ENCODE data around the gene SLC37A1.

SLC37A1 gene

GRCh38 chr21:42580793-42581321, 67.2 kb downstream of the SLC37A1 start:
- DNase-seq, result no peak

GRCh38 chr21:42581336-42581992, 67.8 kb downstream of the SLC37A1 start:
- DNase-seq, result no peak

GRCh38 chr21:42581993-42582786, 68.5 kb downstream of the SLC37A1 start:
- DNase-seq, result no peak

- no peak for DNase-seq
Observed at GRCh38 chr21:42582787-42583476, 69.3 kb downstream of the SLC37A1 start.

GRCh38 chr21:42583477-42584295, 70.0 kb downstream of the SLC37A1 start:
- no peak for DNase-seq

- DNase-seq, result no peak
Observed at GRCh38 chr21:42584296-42584641, 70.6 kb downstream of the SLC37A1 start.

- no peak for DNase-seq
Observed at GRCh38 chr21:42585881-42586280, 72.2 kb downstream of the SLC37A1 start.

- no peak for DNase-seq
Observed at GRCh38 chr21:42586406-42586805, 72.8 kb downstream of the SLC37A1 start.

GRCh38 chr21:42587036-42587435, 73.4 kb downstream of the SLC37A1 start:
- no peak for DNase-seq

GRCh38 chr21:42590431-42591131, 76.9 kb downstream of the SLC37A1 start:
- no peak for DNase-seq

GRCh38 chr21:42591170-42591869, 77.7 kb downstream of the SLC37A1 start:
- DNase-seq, result no peak

GRCh38 chr21:42592156-42592820, 78.6 kb downstream of the SLC37A1 start:
- no peak for DNase-seq

GRCh38 chr21:42593007-42593814, 79.6 kb downstream of the SLC37A1 start:
- DNase-seq, result peak in 1 of 2 experiments; percentile 5

GRCh38 chr21:42594616-42595282, 81.1 kb downstream of the SLC37A1 start:
- DNase-seq, result no peak

GRCh38 chr21:42595283-42596187, 81.9 kb downstream of the SLC37A1 start:
- DNase-seq, result no peak

GRCh38 chr21:42596657-42597056, 83.0 kb downstream of the SLC37A1 start:
- DNase-seq, result no peak

- no peak for DNase-seq
Observed at GRCh38 chr21:42597487-42598158, 84.0 kb downstream of the SLC37A1 start.

Measured in SW 1271 (cell line).